Astrocyte of the cerebellum (primary cell): ENCODE data around the gene ECT2L.
A peak's percentile ranks its signal among the peaks of the same experiment; 100 is the strongest.

Experiments
- DNase-seq: peaks from one replicate; pipeline ENCODE4 v3.0.0-alpha.2; 2011; ENCODE audit warnings: low read depth
- H3K4me3 ChIP-seq: 2 replicates; pipeline ENCODE4 v1.5.1; 2011; ENCODE audit warnings: mild to moderate bottlenecking, low read depth, low read length, moderate library complexity
- CTCF ChIP-seq: IDR thresholded peaks from 2 replicates; pipeline ENCODE4 v1.5.1; 2012; ENCODE audit warnings: low read length, low read depth, moderate library complexity, mild to moderate bottlenecking; ENCODE audit errors: missing control alignments
- in situ Hi-C: cut with HindIII; loops from 2 replicates; pipeline ENCODE4 v1.10.0; 2017; ENCODE audit warnings: low sequenced_read_pairs

ECT2L gene

GRCh38 chr6:138830248-138830647, 34.4 kb downstream of the ECT2L start:
- no peak for DNase-seq
- TF ChIP-seq CTCF = no peak
- no peak overlapping the region for H3K4me3 ChIP-seq
- in situ Hi-C loops = no loop called here

GRCh38 chr6:138832182-138832581, 36.3 kb downstream of the ECT2L start:
- TF ChIP-seq CTCF = no peak
- in situ Hi-C loops = no loop called here
- no peak overlapping the region for H3K4me3 ChIP-seq
- DNase-seq = no peak

GRCh38 chr6:138833816-138834539, 38.1 kb downstream of the ECT2L start:
- H3K4me3 ChIP-seq = no peak overlapping the region
- no peak for TF ChIP-seq CTCF
- in situ Hi-C loops = no loop called here
- DNase-seq = peak; percentile 37

- in situ Hi-C loops = no loop called here
- no peak for DNase-seq
Observed at GRCh38 chr6:138837246-138837645, 41.4 kb downstream of the ECT2L start.

GRCh38 chr6:138844192-138844591, 48.3 kb downstream of the ECT2L start:
- DNase-seq = peak; percentile 81
- no peak overlapping the region for H3K4me3 ChIP-seq
- in situ Hi-C loops = no loop called here
- no peak for TF ChIP-seq CTCF

More at GRCh38 chr6:138837246-138837645, 41.4 kb downstream of the ECT2L start:
- H3K4me3 ChIP-seq = no peak overlapping the region
- no peak for TF ChIP-seq CTCF

- in situ Hi-C loops = no loop called here
- no peak for DNase-seq
- no peak overlapping the region for H3K4me3 ChIP-seq
- TF ChIP-seq CTCF = no peak
Observed at GRCh38 chr6:138847884-138848283, 52.0 kb downstream of the ECT2L start.
